Adrenal gland (tissue), 12 donors: ENCODE results near the gene A3GALT2. TPM values are rescaled to one million over a fixed set of nuclear protein-coding genes. Genes with fewer than 3 reads are reported as not detected.

ENCODE experiments used
- DNase-seq, 7 donors: peaks; one replicate each; pipeline ENCODE4 v3.0.0-alpha.2; 2019 to 2020
- H3K27ac ChIP-seq, 5 donors: fragments of 200-600 bp; sonication (generic) in 4 of 5; 1 replicate in 3 of 5; 2 replicates in 2 of 5; pipeline versions ENCODE4 v1.5.1 to v1.8.0; 2016 to 2020; ENCODE audit warnings: mild to moderate bottlenecking in 1 of 5
- H3K27me3 ChIP-seq: fragments of 200-600 bp; 2 replicates; pipeline ENCODE4 v1.8.0; 2021
- H3K36me3 ChIP-seq, 2 donors: fragments of 200-600 bp; replicated peaks in 1 of 2; 1 replicate in 1 of 2; 2 replicates in 1 of 2; pipeline versions ENCODE4 v1.5.1 to v1.8.0; 2018 to 2022
- H3K4me1 ChIP-seq, 2 donors: fragments of 200-600 bp; replicated peaks in 1 of 2; 1 replicate in 1 of 2; 2 replicates in 1 of 2; pipeline versions ENCODE4 v1.5.1 to v1.8.0; 2018 to 2021
- H3K4me3 ChIP-seq, 4 donors: fragments of 200-600 bp; sonication (generic) in 3 of 4; one replicate each; pipeline ENCODE4 v1.5.1; 2016 to 2018
- H3K9me3 ChIP-seq, 3 donors: fragments of 200-600 bp; sonication (generic) in 1 of 3; replicated peaks in 1 of 3; 1 replicate in 2 of 3; 2 replicates in 1 of 3; pipeline versions ENCODE4 v1.5.1 to v1.8.0; 2016 to 2021
- POLR2A ChIP-seq, 2 donors: fragments of 450-650 bp; IDR thresholded peaks; one replicate each; pipeline ENCODE4 v1.6.1; 2017; ENCODE audit warnings: antibody characterized with exemption in 2 of 2, mild to moderate bottlenecking in 2 of 2, moderate library complexity in 1 of 2
- WGBS, 4 donors: extraction: QIAGEN DNeasy Blood & Tissue Kit in 2 of 4; methylation state at CpG; one replicate each; pipeline versions ENCODE4 v1.1.5 to v1.1.7; 2013 to 2017; 5-methylcytosine and 5-hydroxymethylcytosine counted together
- intact Hi-C, 2 donors: fragments of 100-400 bp; cut with DNase I; formaldehyde crosslinking; loops; one replicate each; pipeline versions ENCODE4 v1.14.1 to v1.15.0; 2022 to 2023
- polyA plus RNA-seq, 3 donors: library from polyadenylated mRNA; stranded (reverse); fragments of 200-250 nt in 2 of 3; fragments of 350-450 nt in 1 of 3; fragmentation: Illumina TruSeq in 1 of 3; extraction: RNeasy Lipid Tissue Mini Kit (QIAGEN cat#74804) in 1 of 3; gene quantifications; one replicate each; pipeline ENCODE4 v1.2.3, GENCODE V29; 2013 to 2014
- total RNA-seq, 9 donors: library from RNA; depleted of rRNA in 4 of 9; stranded (reverse); fragments of >200 nt in 4 of 9; fragments of 120-200 nt in 1 of 9; fragmentation: NEBNext Ultra II Directional in 1 of 9; extraction: Animal tissue kit (Norgen Biotek cat#: 25700) in 1 of 9; gene quantifications; one replicate each; pipeline versions ENCODE4 v1.1.0 to v1.2.4, GENCODE V29; 2013 to 2023
- TF ChIP-seq, protein P1 (sequence below), 6 experiments: fragments of 450-650 bp in 4 of 6; fragments of 200-600 bp in 2 of 6; sonication (generic) in 1 of 6; IDR thresholded peaks; 1 replicate in 5 of 6; 2 replicates in 1 of 6; pipeline versions ENCODE4 v1.5.1 to v1.8.0; 2016 to 2021; ENCODE audit warnings: antibody characterized with exemption in 6 of 6, mild to moderate bottlenecking in 2 of 6, moderate library complexity in 1 of 6
- donor health status: healthy with polysubstance abuse.
- donor health status: Bipolar disorder and iron deficiency.
- donor health status: DM: yes; HTN: yes; CAD: no.
- donor health status: DM: no; HTN: no; CAD: no.
- donor health status: DM: no; HTN: no; CAD: no.
- donor health status: DM: yes; HTN: yes; CAD: no.

Gene A3GALT2
- total and polyA plus RNA-seq, 12 donors = 0.17 to 0.49 TPM; not detected in 10

DNA sequence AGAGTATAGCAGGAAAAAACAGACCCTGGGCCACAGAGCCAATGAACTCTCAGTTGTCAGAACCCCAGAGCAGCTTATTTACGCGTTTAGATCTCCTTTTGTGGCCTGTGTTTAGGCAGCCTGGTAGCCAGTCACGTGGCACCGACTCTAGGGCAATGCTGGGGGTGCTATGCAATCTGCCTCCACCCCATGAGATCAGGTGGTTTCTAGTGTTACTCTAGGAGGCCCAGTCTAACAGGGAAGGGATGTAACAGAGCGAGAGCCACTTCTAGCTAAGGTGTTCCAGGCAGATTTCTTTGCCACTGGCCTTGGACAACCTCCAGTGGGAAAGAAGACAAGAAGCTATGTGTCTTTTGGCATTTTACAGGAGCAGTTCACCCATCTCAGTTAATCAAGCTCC lies 12.0 kb upstream of the A3GALT2 start:
- H3K27ac ChIP-seq = peak overlapping the region; percentile 68 to 97 (median 71)

DNA sequence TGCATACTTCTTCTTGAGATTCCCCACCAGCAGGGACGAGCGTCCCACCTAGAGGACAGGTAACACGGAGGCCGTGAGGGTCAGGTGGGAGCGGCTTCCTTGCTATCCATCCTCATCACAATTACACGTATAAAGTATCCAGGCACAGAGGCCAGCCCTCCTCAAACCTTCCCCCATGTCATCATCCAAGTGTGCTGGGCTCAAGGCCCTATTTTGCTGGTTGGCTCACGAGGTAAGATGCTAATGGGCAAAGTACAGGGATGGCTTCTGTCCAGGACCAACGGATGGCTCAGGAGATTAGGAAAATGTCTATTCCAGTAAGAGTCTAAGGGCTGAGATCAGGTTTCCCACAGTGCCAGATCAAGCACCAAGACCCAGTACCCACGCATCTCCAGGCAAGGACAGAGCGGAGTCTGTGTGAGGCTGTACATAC lies 11.5 kb upstream of the A3GALT2 start:
- H3K4me1 ChIP-seq = peaks cover 47 to 77% of the 10 kb centered on the region in 2 donors
- peak in 6 of 7 donors; percentile 64 to 87 (median 74) for DNase-seq
- H3K4me3 ChIP-seq = no peak overlapping the region
- peak overlapping the region in 3 of 5 donors; percentile 71 to 97 (median 87) for H3K27ac ChIP-seq
- peaks cover 0 to 66% of the 10 kb centered on the region in 2 donors for H3K36me3 ChIP-seq
- no peak for TF ChIP-seq POLR2A (IDR thresholded peaks at IDR 0.05)
- TF ChIP-seq, protein P1, sequence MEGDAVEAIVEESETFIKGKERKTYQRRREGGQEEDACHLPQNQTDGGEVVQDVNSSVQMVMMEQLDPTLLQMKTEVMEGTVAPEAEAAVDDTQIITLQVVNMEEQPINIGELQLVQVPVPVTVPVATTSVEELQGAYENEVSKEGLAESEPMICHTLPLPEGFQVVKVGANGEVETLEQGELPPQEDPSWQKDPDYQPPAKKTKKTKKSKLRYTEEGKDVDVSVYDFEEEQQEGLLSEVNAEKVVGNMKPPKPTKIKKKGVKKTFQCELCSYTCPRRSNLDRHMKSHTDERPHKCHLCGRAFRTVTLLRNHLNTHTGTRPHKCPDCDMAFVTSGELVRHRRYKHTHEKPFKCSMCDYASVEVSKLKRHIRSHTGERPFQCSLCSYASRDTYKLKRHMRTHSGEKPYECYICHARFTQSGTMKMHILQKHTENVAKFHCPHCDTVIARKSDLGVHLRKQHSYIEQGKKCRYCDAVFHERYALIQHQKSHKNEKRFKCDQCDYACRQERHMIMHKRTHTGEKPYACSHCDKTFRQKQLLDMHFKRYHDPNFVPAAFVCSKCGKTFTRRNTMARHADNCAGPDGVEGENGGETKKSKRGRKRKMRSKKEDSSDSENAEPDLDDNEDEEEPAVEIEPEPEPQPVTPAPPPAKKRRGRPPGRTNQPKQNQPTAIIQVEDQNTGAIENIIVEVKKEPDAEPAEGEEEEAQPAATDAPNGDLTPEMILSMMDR (IDR thresholded peaks at IDR 0.05) = no peak
- WGBS, 4 donors = 46 to 77% (median 72%) methylated on average over 5 to 10 of the region's 10 CpGs
- H3K27me3 ChIP-seq = no peaks in the 10 kb centered on the region
- intact Hi-C loops = no loop called here
- no peaks in the 10 kb centered on the region for H3K9me3 ChIP-seq

More for the DNA sequence above, 12.0 kb upstream of the A3GALT2 start:
- no peaks in the 10 kb centered on the region for H3K9me3 ChIP-seq
- intact Hi-C loops = no loop called here
- peak in 1 of 7 donors; percentile 38 for DNase-seq
- TF ChIP-seq, protein P1 (IDR thresholded peaks at IDR 0.05) = no peak
- no peak for TF ChIP-seq POLR2A (IDR thresholded peaks at IDR 0.05)
- no peak overlapping the region for H3K4me3 ChIP-seq
- H3K27me3 ChIP-seq = no peaks in the 10 kb centered on the region
- 55 to 87% (median 69%) methylated on average over 5 of the region's 5 CpGs for WGBS, 4 donors
- H3K36me3 ChIP-seq = peaks cover 0 to 61% of the 10 kb centered on the region in 2 donors
- peaks cover 45 to 77% of the 10 kb centered on the region in 2 donors for H3K4me1 ChIP-seq

GRCh38 chr1:33331444-33332356 lies 10.8 kb upstream of the A3GALT2 start:
- intact Hi-C loops = no loop called here
- no peaks in the 10 kb centered on the region for H3K27me3 ChIP-seq
- peaks cover 0 to 73% of the 10 kb centered on the region in 2 donors for H3K36me3 ChIP-seq
- DNase-seq = peak in 3 of 7 donors; percentile 46 to 63 (median 48)
- H3K4me3 ChIP-seq = no peak overlapping the region
- H3K4me1 ChIP-seq = peaks cover 51 to 74% of the 10 kb centered on the region in 2 donors
- H3K27ac ChIP-seq = peak overlapping the region in 3 of 5 donors; percentile 71 to 97 (median 87)
- H3K9me3 ChIP-seq = no peaks in the 10 kb centered on the region
- TF ChIP-seq, protein P1 (IDR thresholded peaks at IDR 0.05) = no peak
- TF ChIP-seq POLR2A (IDR thresholded peaks at IDR 0.05) = no peak
- 58 to 63% (median 62%) methylated on average over 7 to 10 of the region's 10 CpGs for WGBS, 4 donors

DNA sequence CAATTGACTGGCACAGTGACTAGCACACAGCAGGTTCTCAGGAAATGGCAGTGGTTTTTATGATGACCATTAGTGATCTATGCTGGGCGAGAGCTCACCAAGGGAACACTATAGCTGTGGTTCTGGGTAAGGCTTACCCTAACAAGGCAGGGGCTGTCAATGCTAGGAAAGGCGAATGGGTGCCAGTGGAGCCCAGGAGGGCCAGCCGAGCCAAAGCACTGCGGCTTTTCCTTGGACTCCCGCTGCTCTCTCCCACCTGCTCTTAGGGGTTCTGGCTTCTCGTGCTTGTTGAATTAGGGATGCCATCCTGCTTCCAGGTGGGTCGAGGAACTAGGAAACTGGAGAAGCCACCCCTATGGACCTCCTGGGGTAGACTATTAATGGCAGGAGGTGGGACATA lies 10.0 kb upstream of the A3GALT2 start:
- intact Hi-C loops = no loop called here
- Histone ChIP-seq H3K4me3 (no peak overlapping the region), H3K27ac (peak overlapping the region in 3 of 5 donors; percentile 18 to 97 (median 71)), H3K27me3 (no peaks in the 10 kb centered on the region), H3K4me1 (peaks cover 45 to 74% of the 10 kb centered on the region in 2 donors), H3K36me3 (peaks cover 0 to 81% of the 10 kb centered on the region in 2 donors), H3K9me3 (no peaks in the 10 kb centered on the region)
- DNase-seq = no peak
- 90 to 98% (median 95%) methylated on average over 6 to 7 of the region's 7 CpGs for WGBS, 4 donors
- TF ChIP-seq POLR2A (IDR thresholded peaks at IDR 0.05) = no peak
- TF ChIP-seq, protein P1 (IDR thresholded peaks at IDR 0.05) = no peak
